ENCODE measurements around the gene DHRS2.

DHRS2 gene

GRCh38 chr14:23692416-23692815 is 56.3 kb downstream of the DHRS2 start:
- no peak for TF ChIP-seq CTCF (IDR thresholded peaks at IDR 0.05; ENCODE audit: insufficient read depth, low read length, poor library complexity, severe bottlenecking)
- DNase-seq (ENCODE audit: extremely low read depth, insufficient read length) = no peak
- Histone ChIP-seq H3K36me3 (ENCODE audit: control insufficient read depth, insufficient read depth, low read length) (no peaks in the 10 kb centered on the region), H3K4me3 (replicated peaks; ENCODE audit: low read depth, low read length) (no peak overlapping the region), H3K27me3 (replicated peaks; ENCODE audit: control insufficient read depth, insufficient read depth, low read length) (no peaks in the 10 kb centered on the region; the same call in 1 of the 2 replicates)

GRCh38 chr14:23693252-23693775 is 57.1 kb downstream of the DHRS2 start:
- no peak for DNase-seq (ENCODE audit: extremely low read depth, insufficient read length)
- TF ChIP-seq CTCF (IDR thresholded peaks at IDR 0.05; ENCODE audit: insufficient read depth, low read length, poor library complexity, severe bottlenecking) = no peak
- Histone ChIP-seq H3K27me3 (replicated peaks; ENCODE audit: control insufficient read depth, insufficient read depth, low read length) (no peaks in the 10 kb centered on the region; the same call in 1 of the 2 replicates), H3K4me3 (replicated peaks; ENCODE audit: low read depth, low read length) (no peak overlapping the region), H3K36me3 (ENCODE audit: control insufficient read depth, insufficient read depth, low read length) (no peaks in the 10 kb centered on the region)

- H3K4me3 ChIP-seq (replicated peaks; ENCODE audit: low read depth, low read length) = no peak overlapping the region
- no peaks in the 10 kb centered on the region for H3K36me3 ChIP-seq (ENCODE audit: control insufficient read depth, insufficient read depth, low read length)
- H3K27me3 ChIP-seq (replicated peaks; ENCODE audit: control insufficient read depth, insufficient read depth, low read length) = no peaks in the 10 kb centered on the region; the same call in 1 of the 2 replicates
- no peak for DNase-seq (ENCODE audit: extremely low read depth, insufficient read length)
- TF ChIP-seq CTCF (IDR thresholded peaks at IDR 0.05; ENCODE audit: insufficient read depth, low read length, poor library complexity, severe bottlenecking) = no peak
Observed at GRCh38 chr14:23694085-23694948, 58.2 kb downstream of the DHRS2 start.

All from GM06990 (cell line).